HEK293 (cell line): ENCODE data around the gene TEKT5.

ENCODE experiments used
- CTCF ChIP-seq: fragments of 450-650 bp; formaldehyde crosslinking; IDR thresholded peaks from 2 replicates; pipeline ENCODE4 v1.5.1; 2016; ENCODE audit warnings: missing biosample characterization, missing genetic modification characterization
- FEZF1 ChIP-seq: fragments of 450-650 bp; formaldehyde crosslinking; IDR thresholded peaks from 2 replicates; pipeline ENCODE4 v1.5.1; 2016; ENCODE audit warnings: missing biosample characterization, missing genetic modification characterization
- ZNF501 ChIP-seq: fragments of 450-650 bp; formaldehyde crosslinking; IDR thresholded peaks from 2 replicates; pipeline ENCODE4 v1.5.1; 2016; ENCODE audit warnings: missing biosample characterization, missing genetic modification characterization

GRCh38 chr16:10640934-10641333 is 53.8 kb downstream of the TEKT5 start:
- TF ChIP-seq CTCF (tag by site-specific recombination), result no peak
- no peak for TF ChIP-seq ZNF501
- no peak for TF ChIP-seq FEZF1 (tag by site-specific recombination)
